Measurements from ENCODE around the gene ST8SIA4. TPM values are rescaled to one million over a fixed set of nuclear protein-coding genes. Genes with fewer than 3 reads are reported as not detected.

Gene ST8SIA4
- polyA plus RNA-seq, 3 donors = 12.4 to 36.4 (median 30.7) TPM

DNA sequence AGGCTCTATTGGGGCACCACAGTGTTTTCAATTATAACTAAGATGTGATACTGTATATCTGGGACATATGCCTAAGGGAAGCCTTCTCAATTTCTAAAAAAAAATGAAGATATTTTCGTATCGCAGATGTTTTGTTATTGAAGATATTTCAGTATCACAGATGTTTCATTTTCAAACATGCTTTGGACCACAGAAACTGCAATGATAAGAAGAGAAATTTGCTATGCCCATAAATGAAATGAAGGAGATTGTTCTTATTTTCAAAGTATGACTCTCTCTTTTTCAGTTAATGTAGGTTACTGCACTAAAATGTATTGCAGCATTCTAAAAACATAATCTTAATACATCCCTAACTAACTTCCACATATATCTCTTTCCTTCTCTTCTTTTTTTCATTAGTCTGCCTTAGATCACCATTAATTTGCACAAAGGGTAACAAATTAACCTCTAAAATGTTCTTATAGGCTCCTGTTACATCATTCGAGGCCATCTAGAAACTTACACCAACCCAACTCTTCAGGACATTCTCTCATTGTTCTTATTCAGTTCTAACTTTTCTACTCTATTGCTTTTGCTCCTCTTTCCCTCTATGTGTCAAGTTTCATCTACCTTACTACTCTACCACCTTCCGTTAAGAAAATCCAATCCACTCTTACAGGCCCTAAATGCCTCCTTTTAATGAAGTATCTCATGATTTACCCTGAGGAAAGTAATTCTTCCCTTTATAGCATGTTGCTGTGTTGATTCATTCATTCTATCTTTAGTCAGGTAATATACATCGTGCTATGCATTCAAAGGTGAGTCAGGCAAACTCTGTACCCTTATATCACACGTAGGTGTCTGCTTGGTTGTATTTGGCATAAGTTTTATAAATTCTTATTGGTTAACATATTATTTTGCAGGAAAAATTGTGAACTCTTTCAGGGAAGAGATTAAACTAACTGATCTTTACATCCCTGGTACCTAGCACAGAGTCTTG lies 70.5 kb downstream of the ST8SIA4 start:
- H3K9ac ChIP-seq (ENCODE audit: insufficient read depth, low read length, poor library complexity, severe bottlenecking) = no peak overlapping the region
- intact Hi-C loops (cut with micrococcal nuclease) = no loop called here
- Mint-ChIP-seq H3K4me3 (no peak overlapping the region), H3K27me3 (ENCODE audit: low read depth in 3 of 3) (no peaks in the 10 kb centered on the region), H3K27ac (no peak overlapping the region), H3K9me3 (peaks cover 0 to 2% (median 0%) of the 10 kb centered on the region in 7 donors), H3K36me3 (peaks cover 23 to 29% of the 10 kb centered on the region in 2 donors), H3K4me1 (peaks cover 23% of the 10 kb centered on the region)
- H3K27ac ChIP-seq (ENCODE audit: low read depth in 1 of 2, low read length in 2 of 2) = no peak overlapping the region
- peaks cover 32% of the 10 kb centered on the region for H3K79me2 ChIP-seq (ENCODE audit: insufficient read depth, low read length)
- H2AFZ ChIP-seq (ENCODE audit: insufficient read depth, low read depth, low read length, poor library complexity, severe bottlenecking) = no peak overlapping the region
- TF ChIP-seq, protein P1, sequence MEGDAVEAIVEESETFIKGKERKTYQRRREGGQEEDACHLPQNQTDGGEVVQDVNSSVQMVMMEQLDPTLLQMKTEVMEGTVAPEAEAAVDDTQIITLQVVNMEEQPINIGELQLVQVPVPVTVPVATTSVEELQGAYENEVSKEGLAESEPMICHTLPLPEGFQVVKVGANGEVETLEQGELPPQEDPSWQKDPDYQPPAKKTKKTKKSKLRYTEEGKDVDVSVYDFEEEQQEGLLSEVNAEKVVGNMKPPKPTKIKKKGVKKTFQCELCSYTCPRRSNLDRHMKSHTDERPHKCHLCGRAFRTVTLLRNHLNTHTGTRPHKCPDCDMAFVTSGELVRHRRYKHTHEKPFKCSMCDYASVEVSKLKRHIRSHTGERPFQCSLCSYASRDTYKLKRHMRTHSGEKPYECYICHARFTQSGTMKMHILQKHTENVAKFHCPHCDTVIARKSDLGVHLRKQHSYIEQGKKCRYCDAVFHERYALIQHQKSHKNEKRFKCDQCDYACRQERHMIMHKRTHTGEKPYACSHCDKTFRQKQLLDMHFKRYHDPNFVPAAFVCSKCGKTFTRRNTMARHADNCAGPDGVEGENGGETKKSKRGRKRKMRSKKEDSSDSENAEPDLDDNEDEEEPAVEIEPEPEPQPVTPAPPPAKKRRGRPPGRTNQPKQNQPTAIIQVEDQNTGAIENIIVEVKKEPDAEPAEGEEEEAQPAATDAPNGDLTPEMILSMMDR (IDR thresholded peaks at IDR 0.05) = no peak
- WGBS (ENCODE audit: insufficient coverage) = 100% methylated on average over 1 of the region's 6 CpGs
- no peaks in the 10 kb centered on the region for H3K27me3 ChIP-seq (ENCODE audit: control insufficient read depth in 2 of 2, insufficient read depth in 2 of 2, low read length in 2 of 2)
- peaks cover 16 to 19% of the 10 kb centered on the region in 2 donors for H3K4me1 ChIP-seq (ENCODE audit: control insufficient read depth in 1 of 2, insufficient read depth in 2 of 2, low read length in 2 of 2)
- no peaks in the 10 kb centered on the region for H3K9me3 ChIP-seq (replicated peaks in 1 of 2; ENCODE audit: control insufficient read depth in 1 of 2, insufficient read depth in 1 of 2, low read length in 2 of 2)
- no peak overlapping the region for H3K4me2 ChIP-seq (replicated peaks; ENCODE audit: extremely low read depth, low read length, poor library complexity, severe bottlenecking)
- no peak overlapping the region for H3K4me3 ChIP-seq (replicated peaks in 1 of 3; ENCODE audit: low read depth in 2 of 3, low read length in 3 of 3)
- DNase-seq = no peak
- peaks cover 6 to 42% of the 10 kb centered on the region in 2 donors for H3K36me3 ChIP-seq (replicated peaks in 1 of 2; ENCODE audit: control insufficient read depth in 1 of 2, insufficient read depth in 2 of 2, low read length in 2 of 2)
- no peaks in the 10 kb centered on the region for H4K20me1 ChIP-seq (ENCODE audit: insufficient read depth, low read length)

DNA sequence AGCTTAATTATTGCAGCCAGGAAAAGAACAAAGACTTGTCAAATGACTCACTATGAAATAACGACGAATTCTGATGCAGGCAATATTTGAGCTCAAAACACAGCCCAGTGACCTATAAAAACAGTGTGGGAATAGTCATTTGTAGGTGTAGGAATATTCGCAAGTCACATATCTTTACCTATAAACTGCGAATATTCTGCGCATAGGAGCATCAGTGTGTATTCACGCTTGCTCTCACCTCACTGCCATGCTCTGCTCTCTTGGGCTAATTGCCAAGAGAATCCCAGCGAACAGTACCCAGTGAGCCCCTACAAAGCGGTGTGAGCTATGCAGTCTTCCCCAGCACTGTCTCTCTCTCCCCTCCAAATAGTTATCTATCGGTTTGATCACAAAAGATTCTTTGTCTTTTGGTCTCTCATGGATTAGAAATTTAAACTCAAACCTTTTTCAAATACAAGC lies 74.2 kb downstream of the ST8SIA4 start:
- Mint-ChIP-seq H3K27ac (peak overlapping the region; percentile 30 to 92 (median 85)), H3K9me3 (no peaks in the 10 kb centered on the region), H3K27me3 (ENCODE audit: low read depth in 3 of 3) (peaks cover 0 to 2% (median 0%) of the 10 kb centered on the region in 3 donors), H3K4me3 (no peak overlapping the region), H3K36me3 (peaks cover 7 to 19% of the 10 kb centered on the region in 2 donors), H3K4me1 (peaks cover 33% of the 10 kb centered on the region)
- Histone ChIP-seq H3K27me3 (ENCODE audit: control insufficient read depth in 2 of 2, insufficient read depth in 2 of 2, low read length in 2 of 2) (no peaks in the 10 kb centered on the region), H3K27ac (ENCODE audit: low read depth in 1 of 2, low read length in 2 of 2) (peak overlapping the region in 1 of 2 donors; percentile 88), H3K4me1 (ENCODE audit: control insufficient read depth in 1 of 2, insufficient read depth in 2 of 2, low read length in 2 of 2) (peaks cover 35 to 38% of the 10 kb centered on the region in 2 donors), H3K79me2 (ENCODE audit: insufficient read depth, low read length) (peaks cover 45% of the 10 kb centered on the region), H3K4me2 (replicated peaks; ENCODE audit: extremely low read depth, low read length, poor library complexity, severe bottlenecking) (peak overlapping the region; percentile 38), H4K20me1 (ENCODE audit: insufficient read depth, low read length) (no peaks in the 10 kb centered on the region), H3K36me3 (replicated peaks in 1 of 2; ENCODE audit: control insufficient read depth in 1 of 2, insufficient read depth in 2 of 2, low read length in 2 of 2) (peaks cover 3 to 22% of the 10 kb centered on the region in 2 donors), H3K9ac (ENCODE audit: insufficient read depth, low read length, poor library complexity, severe bottlenecking) (no peak overlapping the region), H3K4me3 (replicated peaks in 1 of 3; ENCODE audit: low read depth in 2 of 3, low read length in 3 of 3) (peak overlapping the region in 1 of 3 experiments; percentile 45), H3K9me3 (replicated peaks in 1 of 2; ENCODE audit: control insufficient read depth in 1 of 2, insufficient read depth in 1 of 2, low read length in 2 of 2) (no peaks in the 10 kb centered on the region), H2AFZ (ENCODE audit: insufficient read depth, low read depth, low read length, poor library complexity, severe bottlenecking) (no peak overlapping the region)
- WGBS (ENCODE audit: insufficient coverage) = 96% methylated on average over 5 of the region's 9 CpGs
- intact Hi-C loops (cut with micrococcal nuclease) = loop anchor here (5.0 to 10.0 kb wide), 2 partner anchors 54 to 73 kb away; partner anchors contain the start of gene ST8SIA4 (in 1 of the 2)
- TF ChIP-seq, protein P1 (IDR thresholded peaks at IDR 0.05) = no peak
- peak in 1 of 3 donors; percentile 33 for DNase-seq
